ENCODE data around the gene HOXA6.

DNA sequence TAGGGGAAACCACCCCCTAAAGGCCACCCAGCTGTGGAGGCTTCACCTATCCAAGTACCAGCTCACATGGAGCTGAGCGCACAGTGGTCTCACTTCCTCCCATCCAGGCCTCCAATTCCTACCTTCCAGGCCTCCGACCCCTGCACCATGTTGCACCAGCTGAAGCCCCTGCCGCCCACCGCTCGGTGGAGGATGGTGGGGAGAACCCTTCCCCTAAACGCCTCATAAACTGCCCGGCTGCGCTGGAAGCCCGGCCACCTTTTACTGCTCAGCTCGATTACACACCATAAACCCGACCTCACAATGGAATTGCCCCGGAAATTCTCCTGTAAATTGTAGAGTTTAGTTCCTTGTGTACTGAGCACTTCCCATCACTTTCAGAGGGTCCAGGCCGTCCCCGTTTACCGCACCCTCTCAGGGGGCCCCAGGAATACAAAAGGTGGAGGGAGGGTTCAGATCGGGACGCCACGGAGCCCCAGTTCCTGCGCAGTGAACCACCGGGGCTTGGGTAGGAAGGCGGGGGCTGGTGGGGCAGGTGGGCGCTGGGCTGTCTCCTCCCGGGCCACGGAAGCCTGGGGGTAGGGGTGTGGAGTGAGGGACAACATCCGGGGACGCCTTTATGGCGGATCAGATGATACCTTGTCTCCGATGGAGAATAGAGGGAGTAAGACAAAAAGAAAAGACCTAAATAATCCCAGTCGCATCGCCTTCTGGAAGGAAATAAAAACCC is 10.3 kb upstream of the HOXA6 start:
- TF ChIP-seq, protein P1, sequence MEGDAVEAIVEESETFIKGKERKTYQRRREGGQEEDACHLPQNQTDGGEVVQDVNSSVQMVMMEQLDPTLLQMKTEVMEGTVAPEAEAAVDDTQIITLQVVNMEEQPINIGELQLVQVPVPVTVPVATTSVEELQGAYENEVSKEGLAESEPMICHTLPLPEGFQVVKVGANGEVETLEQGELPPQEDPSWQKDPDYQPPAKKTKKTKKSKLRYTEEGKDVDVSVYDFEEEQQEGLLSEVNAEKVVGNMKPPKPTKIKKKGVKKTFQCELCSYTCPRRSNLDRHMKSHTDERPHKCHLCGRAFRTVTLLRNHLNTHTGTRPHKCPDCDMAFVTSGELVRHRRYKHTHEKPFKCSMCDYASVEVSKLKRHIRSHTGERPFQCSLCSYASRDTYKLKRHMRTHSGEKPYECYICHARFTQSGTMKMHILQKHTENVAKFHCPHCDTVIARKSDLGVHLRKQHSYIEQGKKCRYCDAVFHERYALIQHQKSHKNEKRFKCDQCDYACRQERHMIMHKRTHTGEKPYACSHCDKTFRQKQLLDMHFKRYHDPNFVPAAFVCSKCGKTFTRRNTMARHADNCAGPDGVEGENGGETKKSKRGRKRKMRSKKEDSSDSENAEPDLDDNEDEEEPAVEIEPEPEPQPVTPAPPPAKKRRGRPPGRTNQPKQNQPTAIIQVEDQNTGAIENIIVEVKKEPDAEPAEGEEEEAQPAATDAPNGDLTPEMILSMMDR (conservative IDR thresholded peaks at IDR 0.05 in 1 of 2, IDR thresholded peaks at IDR 0.05 in 1 of 2; ENCODE audit: low read depth in 1 of 2, low read length in 2 of 2), result no peak
- no peak for TF ChIP-seq EZH2 (IDR thresholded peaks at IDR 0.05; ENCODE audit: low read length, missing control alignments)
